HepG2 (cell line): ENCODE measurements around the gene AJM1. TPM values are rescaled to one million over a fixed set of nuclear protein-coding genes. Genes with fewer than 3 reads are reported as not detected.

Experiments
- CBX1 ChIP-seq: IDR thresholded peaks from one replicate; pipeline ENCODE4 v1.6.1; 2016; ENCODE audit warnings: antibody characterized with exemption, low read depth
- EP300 ChIP-seq, 3 experiments: sonication (generic) in 1 of 3; formaldehyde crosslinking in 1 of 3; IDR thresholded peaks; 2 replicates each; pipeline versions ENCODE4 v1.5.1 to v1.6.1; 2011 to 2020; ENCODE audit warnings: low read depth in 2 of 3, low read length in 2 of 3, borderline replicate concordance in 1 of 3, improper control_type of control experiment in 1 of 3, mild to moderate bottlenecking in 1 of 3, missing genetic modification reagents in 1 of 3, moderate library complexity in 1 of 3
- FOSL1 ChIP-seq: sonication (generic); formaldehyde crosslinking; IDR thresholded peaks from 2 replicates; pipeline ENCODE4 v1.9.0; 2021; ENCODE audit warnings: missing genetic modification reagents, borderline replicate concordance
- HCFC1 ChIP-seq: fragments of 150-350 bp; IDR thresholded peaks from 2 replicates; pipeline ENCODE4 v1.6.1; 2014; ENCODE audit warnings: low read depth, low read length
- HOXA9 ChIP-seq: sonication (generic); formaldehyde crosslinking; IDR thresholded peaks from 2 replicates; pipeline ENCODE4 v1.8.1; 2022; ENCODE audit warnings: missing genetic modification reagents, mild to moderate bottlenecking, moderate library complexity, borderline replicate concordance
- IRX3 ChIP-seq: sonication (generic); formaldehyde crosslinking; IDR thresholded peaks from 2 replicates; pipeline ENCODE4 v1.8.1; 2023; ENCODE audit warnings: mild to moderate bottlenecking, low read depth, missing genetic modification reagents, borderline replicate concordance
- KAT8 ChIP-seq: IDR thresholded peaks from 2 replicates; pipeline ENCODE4 v1.6.1; 2016; ENCODE audit warnings: missing genetic modification reagents, missing compliant biosample characterization
- KLF12 ChIP-seq: sonication (generic); formaldehyde crosslinking; IDR thresholded peaks from 2 replicates; pipeline ENCODE4 v1.4.0; 2020; ENCODE audit warnings: missing genetic modification reagents, borderline replicate concordance
- KLF16 ChIP-seq, 2 experiments: sonication (generic) in 1 of 2; formaldehyde crosslinking in 1 of 2; IDR thresholded peaks; 2 replicates each; pipeline versions ENCODE4 v1.6.1 to v1.8.0; 2016 to 2023; ENCODE audit warnings: missing genetic modification reagents in 2 of 2, missing compliant biosample characterization in 1 of 2
- NFATC3 ChIP-seq: sonication (generic); formaldehyde crosslinking; IDR thresholded peaks from 2 replicates; pipeline ENCODE4 v1.5.1; 2020; ENCODE audit warnings: mild to moderate bottlenecking, missing genetic modification reagents
- SMAD9 ChIP-seq: sonication (generic); formaldehyde crosslinking; IDR thresholded peaks from 2 replicates; pipeline ENCODE4 v1.5.1; 2020; ENCODE audit warnings: mild to moderate bottlenecking, missing genetic modification reagents
- SOX6 ChIP-seq, 2 experiments: fragments of 450-650 bp in 1 of 2; sonication (generic) in 1 of 2; formaldehyde crosslinking in 1 of 2; IDR thresholded peaks; 2 replicates each; pipeline versions ENCODE4 v1.4.0 to v1.6.1; 2017 to 2020; ENCODE audit warnings: antibody characterized with exemption in 1 of 2, mild to moderate bottlenecking in 1 of 2, missing genetic modification reagents in 1 of 2
- SPEN ChIP-seq: sonication (generic); formaldehyde crosslinking; IDR thresholded peaks from 2 replicates; pipeline ENCODE4 v1.5.1; 2020; ENCODE audit warnings: low read depth, mild to moderate bottlenecking, missing genetic modification reagents
- SRF ChIP-seq: IDR thresholded peaks from 2 replicates; pipeline ENCODE4 v1.6.1; 2011; ENCODE audit warnings: mild to moderate bottlenecking, low read depth, low read length, moderate library complexity
- ZFP36L1 ChIP-seq: sonication (generic); formaldehyde crosslinking; IDR thresholded peaks from 2 replicates; pipeline ENCODE4 v1.8.0; 2022; ENCODE audit warnings: mild to moderate bottlenecking, missing genetic modification reagents, moderate library complexity
- ZNF160 ChIP-seq: sonication (generic); formaldehyde crosslinking; IDR thresholded peaks from 2 replicates; pipeline ENCODE4 v1.8.0; 2022; ENCODE audit warnings: mild to moderate bottlenecking, inconsistent platforms, missing genetic modification reagents
- ZNF292 ChIP-seq: sonication (generic); formaldehyde crosslinking; IDR thresholded peaks from 2 replicates; pipeline ENCODE4 v1.8.1; 2022; ENCODE audit warnings: mild to moderate bottlenecking, low read depth, missing genetic modification reagents, borderline replicate concordance
- ZNF724P ChIP-seq: sonication (generic); formaldehyde crosslinking; IDR thresholded peaks from 2 replicates; pipeline ENCODE4 v1.8.0; 2022; ENCODE audit warnings: missing genetic modification reagents, borderline replicate concordance
- polyA plus RNA-seq, 8 experiments: library from polyadenylated mRNA; depleted of rRNA in 3 of 8; stranded (reverse) in 7 of 8; unstranded in 1 of 8; fragments of >200 nt; fragmentation: Illumina TruSeq in 4 of 8; extraction: Trizol in 4 of 8; gene quantifications; 2 replicates each; pipeline versions ENCODE4 v1.2.1 to v1.2.3, GENCODE V29; 2011 to 2016; ENCODE audit warnings: low read depth in 4 of 8, missing spikeins in 1 of 8, mixed read lengths in 1 of 8; ENCODE audit not compliant: insufficient read depth in 1 of 8
- total RNA-seq, 5 experiments: library from RNA; depleted of rRNA; stranded (reverse); fragments of >200 nt; fragmentation: Illumina TruSeq; extraction: Trizol; gene quantifications; 2 replicates each; pipeline ENCODE4 v1.2.3, GENCODE V29; 2016; ENCODE audit warnings: low read depth in 1 of 5
- TF ChIP-seq, protein P1 (sequence below): sonication (generic); formaldehyde crosslinking; IDR thresholded peaks from 2 replicates; pipeline ENCODE4 v1.4.0; 2020; ENCODE audit warnings: mild to moderate bottlenecking, missing genetic modification reagents
- TF ChIP-seq, protein P2 (sequence below): sonication (generic); formaldehyde crosslinking; conservative IDR thresholded peaks from 2 replicates; pipeline ENCODE4 v1.8.0; 2022; ENCODE audit warnings: low read depth, missing genetic modification reagents
- TF ChIP-seq, protein P3 (sequence below): IDR thresholded peaks from 2 replicates; pipeline ENCODE4 v1.6.1; 2016; ENCODE audit warnings: low read depth
- TF ChIP-seq, protein P4 (sequence below): sonication (generic); formaldehyde crosslinking; IDR thresholded peaks from 2 replicates; pipeline ENCODE4 v1.5.0; 2020; ENCODE audit warnings: mild to moderate bottlenecking, missing genetic modification reagents, borderline replicate concordance

AJM1 gene
- total and polyA plus RNA-seq, 2 of the 13 experiments (the other 11 are each of a cell fraction or from before 2014, with no cell fraction given): 1.1 to 1.2 TPM

GRCh38 chr9:136840877-136841645 lies 1.2 kb upstream of the AJM1 start (continued):
- TF ChIP-seq HOXA9 (CRISPR knock-in tag): peak; percentile 56; the same call in 1 of the 2 replicates
- no peak for TF ChIP-seq ZNF292 (CRISPR knock-in tag)
- peak; percentile 11 for TF ChIP-seq CBX1
- TF ChIP-seq, protein P1, sequence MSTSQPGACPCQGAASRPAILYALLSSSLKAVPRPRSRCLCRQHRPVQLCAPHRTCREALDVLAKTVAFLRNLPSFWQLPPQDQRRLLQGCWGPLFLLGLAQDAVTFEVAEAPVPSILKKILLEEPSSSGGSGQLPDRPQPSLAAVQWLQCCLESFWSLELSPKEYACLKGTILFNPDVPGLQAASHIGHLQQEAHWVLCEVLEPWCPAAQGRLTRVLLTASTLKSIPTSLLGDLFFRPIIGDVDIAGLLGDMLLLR (CRISPR knock-in tag): no peak
- TF ChIP-seq NFATC3 (CRISPR knock-in tag): 0 out of 2 replicates have a peak, but pooled peaks have one; percentile 20
- peak; percentile 55; the same call in 1 of the 2 replicates for TF ChIP-seq SPEN (CRISPR knock-in tag)
- TF ChIP-seq SOX6 (IDR thresholded peaks at IDR 0.05): no peak
- 0 out of 2 replicates have a peak, but pooled peaks have one; percentile 21 for TF ChIP-seq SOX6 (CRISPR knock-in tag; IDR thresholded peaks at IDR 0.05)
- TF ChIP-seq KAT8 (CRISPR knock-in tag): no peak
- TF ChIP-seq, protein P2, sequence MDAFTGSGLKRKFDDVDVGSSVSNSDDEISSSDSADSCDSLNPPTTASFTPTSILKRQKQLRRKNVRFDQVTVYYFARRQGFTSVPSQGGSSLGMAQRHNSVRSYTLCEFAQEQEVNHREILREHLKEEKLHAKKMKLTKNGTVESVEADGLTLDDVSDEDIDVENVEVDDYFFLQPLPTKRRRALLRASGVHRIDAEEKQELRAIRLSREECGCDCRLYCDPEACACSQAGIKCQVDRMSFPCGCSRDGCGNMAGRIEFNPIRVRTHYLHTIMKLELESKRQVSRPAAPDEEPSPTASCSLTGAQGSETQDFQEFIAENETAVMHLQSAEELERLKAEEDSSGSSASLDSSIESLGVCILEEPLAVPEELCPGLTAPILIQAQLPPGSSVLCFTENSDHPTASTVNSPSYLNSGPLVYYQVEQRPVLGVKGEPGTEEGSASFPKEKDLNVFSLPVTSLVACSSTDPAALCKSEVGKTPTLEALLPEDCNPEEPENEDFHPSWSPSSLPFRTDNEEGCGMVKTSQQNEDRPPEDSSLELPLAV: no peak
- TF ChIP-seq, protein P3, sequence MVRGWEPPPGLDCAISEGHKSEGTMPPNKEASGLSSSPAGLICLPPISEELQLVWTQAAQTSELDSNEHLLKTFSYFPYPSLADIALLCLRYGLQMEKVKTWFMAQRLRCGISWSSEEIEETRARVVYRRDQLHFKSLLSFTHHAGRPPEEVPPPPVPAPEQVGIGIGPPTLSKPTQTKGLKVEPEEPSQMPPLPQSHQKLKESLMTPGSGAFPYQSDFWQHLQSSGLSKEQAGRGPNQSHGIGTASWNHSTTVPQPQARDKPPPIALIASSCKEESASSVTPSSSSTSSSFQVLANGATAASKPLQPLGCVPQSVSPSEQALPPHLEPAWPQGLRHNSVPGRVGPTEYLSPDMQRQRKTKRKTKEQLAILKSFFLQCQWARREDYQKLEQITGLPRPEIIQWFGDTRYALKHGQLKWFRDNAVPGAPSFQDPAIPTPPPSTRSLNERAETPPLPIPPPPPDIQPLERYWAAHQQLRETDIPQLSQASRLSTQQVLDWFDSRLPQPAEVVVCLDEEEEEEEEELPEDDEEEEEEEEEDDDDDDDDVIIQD (CRISPR knock-in tag): no peak
- TF ChIP-seq FOSL1 (CRISPR knock-in tag): no peak
- TF ChIP-seq IRX3: 0 out of 2 replicates have a peak, but pooled peaks have one; percentile 51
- TF ChIP-seq SRF: no peak
- no peak for TF ChIP-seq ZNF724P (CRISPR knock-in tag)
- no peak for TF ChIP-seq EP300 (IDR thresholded peaks at IDR 0.05; ENCODE audit: low read depth in 2 of 2, low read length in 2 of 2)
- TF ChIP-seq EP300 (CRISPR knock-in tag; IDR thresholded peaks at IDR 0.05; ENCODE audit: borderline replicate concordance): 0 out of 2 replicates have a peak, but pooled peaks have one; percentile 25
- no peak for TF ChIP-seq HCFC1
- TF ChIP-seq SMAD9 (CRISPR knock-in tag): no peak
- 0 out of 4 replicates have a peak, but pooled peaks of 1 of the 2 experiments have one; percentile 25 for TF ChIP-seq KLF16 (CRISPR knock-in tag; IDR thresholded peaks at IDR 0.05)
- TF ChIP-seq ZFP36L1: peak; percentile 29; the same call in 1 of the 2 replicates
- TF ChIP-seq ZNF160 (CRISPR knock-in tag): no peak
- TF ChIP-seq, protein P4, sequence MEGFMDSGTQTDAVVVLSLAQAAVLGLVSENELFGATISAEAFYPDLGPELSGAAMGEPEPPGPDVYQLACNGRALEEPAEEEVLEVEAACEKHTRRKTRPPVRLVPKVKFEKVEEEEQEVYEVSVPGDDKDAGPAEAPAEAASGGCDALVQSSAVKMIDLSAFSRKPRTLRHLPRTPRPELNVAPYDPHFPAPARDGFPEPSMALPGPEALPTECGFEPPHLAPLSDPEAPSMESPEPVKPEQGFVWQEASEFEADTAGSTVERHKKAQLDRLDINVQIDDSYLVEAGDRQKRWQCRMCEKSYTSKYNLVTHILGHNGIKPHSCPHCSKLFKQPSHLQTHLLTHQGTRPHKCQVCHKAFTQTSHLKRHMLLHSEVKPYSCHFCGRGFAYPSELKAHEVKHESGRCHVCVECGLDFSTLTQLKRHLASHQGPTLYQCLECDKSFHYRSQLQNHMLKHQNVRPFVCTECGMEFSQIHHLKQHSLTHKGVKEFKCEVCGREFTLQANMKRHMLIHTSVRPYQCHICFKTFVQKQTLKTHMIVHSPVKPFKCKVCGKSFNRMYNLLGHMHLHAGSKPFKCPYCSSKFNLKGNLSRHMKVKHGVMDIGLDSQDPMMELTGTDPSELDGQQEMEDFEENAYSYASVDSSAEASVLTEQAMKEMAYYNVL (CRISPR knock-in tag): peak; percentile 70; the same call in 1 of the 2 replicates
- TF ChIP-seq KLF12 (CRISPR knock-in tag): 0 out of 2 replicates have a peak, but pooled peaks have one; percentile 34
